OCI-LY7 (cell line): Measurements from ENCODE around the gene ZFYVE9. TPM values are rescaled to one million over a fixed set of nuclear protein-coding genes. Genes with fewer than 3 reads are reported as not detected.

ENCODE experiments used
- BruUV-seq: library from RNA; stranded (reverse); fragments of 400-500 nt; replicated peaks from 2 replicates; lab custom pipeline; 2021; lab: Mats Ljungman, UMichigan
- CTCF ChIA-PET: fragments of 300-600 bp; sonication (Branson Sonifier 250); formaldehyde crosslinking; loops from one replicate; lab custom pipeline; 2022; ENCODE audit warnings: antibody characterized with exemption; ENCODE audit not compliant: unreplicated experiment; lab: Charles Lee
- POLR2A ChIA-PET: fragments of 300-600 bp; sonication (Branson Sonifier 250); formaldehyde crosslinking; loops from one replicate; lab custom pipeline; 2022; ENCODE audit warnings: antibody characterized with exemption; lab: Charles Lee
- DNase-seq: peaks from one replicate; pipeline ENCODE4 v3.0.0-alpha.2; 2015; ENCODE audit warnings: low spot score
- H2AFZ ChIP-seq: fragments of 200-600 bp; sonication (generic), shearing (Covaris generic); 2 replicates; pipeline ENCODE4 v1.6.1; 2014; ENCODE audit warnings: mild to moderate bottlenecking, antibody characterized with exemption, low read length, moderate library complexity
- H3K27ac ChIP-seq: fragments of 200-600 bp; sonication (generic); 2 replicates; pipeline ENCODE4 v1.5.1; 2014; ENCODE audit warnings: mixed run types, low read depth, mild to moderate bottlenecking, moderate library complexity, low read length, inconsistent platforms; ENCODE audit not compliant: poor library complexity, severe bottlenecking
- H3K36me3 ChIP-seq: fragments of 200-600 bp; sonication (generic); 2 replicates; pipeline ENCODE4 v1.6.1; 2014; ENCODE audit warnings: mild to moderate bottlenecking, antibody characterized with exemption, low read length, moderate library complexity, mixed read lengths; ENCODE audit not compliant: insufficient read depth
- H3K4me1 ChIP-seq: fragments of 200-600 bp; sonication (generic); 2 replicates; pipeline ENCODE4 v1.5.1; 2014; ENCODE audit warnings: mild to moderate bottlenecking, low read length; ENCODE audit not compliant: insufficient read depth, poor library complexity, severe bottlenecking
- H3K4me2 ChIP-seq: fragments of 200-600 bp; sonication (generic); 2 replicates; pipeline ENCODE4 v1.6.1; 2014; ENCODE audit warnings: mild to moderate bottlenecking, low read length
- H3K4me3 ChIP-seq: fragments of 200-600 bp; sonication (generic); 2 replicates; pipeline ENCODE4 v1.5.1; 2014; ENCODE audit warnings: mild to moderate bottlenecking, low read depth, low read length; ENCODE audit not compliant: poor library complexity, severe bottlenecking
- H3K79me2 ChIP-seq: fragments of 200-600 bp; sonication (generic); 2 replicates; pipeline ENCODE4 v1.6.1; 2016; ENCODE audit warnings: low read depth, mild to moderate bottlenecking, low read length, moderate library complexity, mixed read lengths; ENCODE audit not compliant: insufficient read depth
- H3K9me2 ChIP-seq: fragments of 200-600 bp; sonication (generic); 2 replicates; pipeline ENCODE4 v1.6.1; 2016; ENCODE audit warnings: mild to moderate bottlenecking, low read length, mixed read lengths; ENCODE audit not compliant: insufficient read depth
- H3K9me3 ChIP-seq: fragments of 200-600 bp; sonication (generic); 2 replicates; pipeline ENCODE4 v1.6.1; 2014; ENCODE audit warnings: mild to moderate bottlenecking, mixed run types, low read length, mixed read lengths
- H4K20me1 ChIP-seq: fragments of 200-600 bp; sonication (generic); 2 replicates; pipeline ENCODE4 v1.6.1; 2014; ENCODE audit warnings: mild to moderate bottlenecking, antibody characterized with exemption, low read length, moderate library complexity, mixed read lengths; ENCODE audit not compliant: insufficient read depth
- CTCF ChIP-seq: fragments of 200-600 bp; sonication (generic); conservative IDR thresholded peaks from 2 replicates; pipeline ENCODE4 v1.5.1; 2014; ENCODE audit warnings: mild to moderate bottlenecking, antibody characterized with exemption, low read length, moderate library complexity, mixed read lengths
- EZH2phosphoT487 ChIP-seq: fragments of 200-600 bp; sonication (generic); IDR thresholded peaks from 2 replicates; pipeline ENCODE4 v1.6.1; 2018; ENCODE audit warnings: low read depth, borderline replicate concordance, mild to moderate bottlenecking, mixed run types, antibody characterized with exemption, low read length, moderate library complexity, mixed read lengths
- intact Hi-C: fragments of 100-400 bp; cut with micrococcal nuclease; formaldehyde crosslinking; loops from one replicate; pipeline ENCODE4 v1.10.0; 2022; ENCODE audit not compliant: unreplicated experiment
- total RNA-seq, 2 experiments: library from RNA; depleted of rRNA in 1 of 2; stranded (reverse); fragments of >200 nt in 1 of 2; shearing (Covaris generic) in 1 of 2; gene quantifications; 2 replicates each; pipeline ENCODE4 v1.2.3, GENCODE V29; 2014 to 2022

The ZFYVE9 gene
- total RNA-seq, 2 experiments from 2014 or later, result 3.7 to 5.6 TPM

- Histone ChIP-seq H3K4me3 (no peak overlapping the region), H2AFZ (no peak overlapping the region), H3K9me2 (no peaks in the 10 kb centered on the region), H3K9me3 (no peaks in the 10 kb centered on the region), H3K4me1 (no peaks in the 10 kb centered on the region), H3K36me3 (no peaks in the 10 kb centered on the region), H3K79me2 (no peaks in the 10 kb centered on the region), H3K4me2 (no peak overlapping the region), H4K20me1 (no peaks in the 10 kb centered on the region), H3K27ac (no peak overlapping the region)
- POLR2A ChIA-PET, result interaction anchor here (0.7 kb wide), 1 partner anchor 317 kb away, joined by 3 read pairs; no protein-coding TSS in a partner anchor
- intact Hi-C loops, result no loop called here
- TF ChIP-seq CTCF (no peak), EZH2phosphoT487 (no peak)
- BruUV-seq, result no TSS peak
- no peak for DNase-seq
- CTCF ChIA-PET, result interaction anchor here (0.5 kb wide), 1 partner anchor 989 kb away, joined by 3 read pairs; no protein-coding TSS in a partner anchor
These were observed 14.6 kb downstream of the ZFYVE9 start for GRCh38 chr1:52156460-52156859.

GRCh38 chr1:52157582-52157981, 15.7 kb downstream of the ZFYVE9 start:
- POLR2A ChIA-PET, result interaction anchor here (0.6 to 0.7 kb wide), 2 partner anchors 77 to 333 kb away, joined by 3 to 6 read pairs; no protein-coding TSS in a partner anchor
- Histone ChIP-seq H3K9me2 (no peaks in the 10 kb centered on the region), H3K4me3 (no peak overlapping the region), H3K79me2 (no peaks in the 10 kb centered on the region), H3K4me2 (no peak overlapping the region), H2AFZ (no peak overlapping the region), H4K20me1 (no peaks in the 10 kb centered on the region), H3K9me3 (no peaks in the 10 kb centered on the region), H3K36me3 (no peaks in the 10 kb centered on the region), H3K4me1 (no peaks in the 10 kb centered on the region), H3K27ac (no peak overlapping the region)
- CTCF ChIA-PET, result no interaction called here
- BruUV-seq, result no TSS peak
- intact Hi-C loops, result no loop called here
- TF ChIP-seq EZH2phosphoT487 (no peak), CTCF (no peak)
- DNase-seq, result no peak

- no TSS peak for BruUV-seq
- POLR2A ChIA-PET, result interaction anchor here (0.7 kb wide), 1 partner anchor 378 kb away, joined by 3 read pairs; no protein-coding TSS in a partner anchor
These were observed 16.3 kb downstream of the ZFYVE9 start for GRCh38 chr1:52158218-52158617.

More at GRCh38 chr1:52158218-52158617, 16.3 kb downstream of the ZFYVE9 start:
- no peak for DNase-seq
- no peaks in the 10 kb centered on the region for H3K9me3 ChIP-seq
- no peaks in the 10 kb centered on the region for H3K4me1 ChIP-seq
- H2AFZ ChIP-seq, result no peak overlapping the region
- CTCF ChIA-PET, result no interaction called here
- H3K9me2 ChIP-seq, result no peaks in the 10 kb centered on the region
- H3K36me3 ChIP-seq, result no peaks in the 10 kb centered on the region
- no peak overlapping the region for H3K4me2 ChIP-seq
- TF ChIP-seq CTCF, result no peak
- H3K27ac ChIP-seq, result no peak overlapping the region
- H4K20me1 ChIP-seq, result no peaks in the 10 kb centered on the region
- intact Hi-C loops, result no loop called here
- H3K4me3 ChIP-seq, result no peak overlapping the region
- H3K79me2 ChIP-seq, result no peaks in the 10 kb centered on the region
